T-helper 22 cell (primary cell): ENCODE results near the gene CACNA1C.

ENCODE experiments used
- DNase-seq: peaks from one replicate; pipeline ENCODE4 v3.0.0-alpha.2; 2020; ENCODE audit warnings: low read depth

Gene CACNA1C

GRCh38 chr12:2140858-2141519 is 88.2 kb downstream of the CACNA1C start:
- no peak for DNase-seq

- no peak for DNase-seq
Observed at GRCh38 chr12:2142068-2142467, 89.3 kb downstream of the CACNA1C start.

GRCh38 chr12:2144951-2145350 is 92.2 kb downstream of the CACNA1C start:
- no peak for DNase-seq

- DNase-seq, result no peak
Observed at GRCh38 chr12:2145433-2145998, 92.7 kb downstream of the CACNA1C start.

- no peak for DNase-seq
Observed at GRCh38 chr12:2147335-2147734, 94.5 kb downstream of the CACNA1C start.

- no peak for DNase-seq
Observed at GRCh38 chr12:2149091-2149490, 96.3 kb downstream of the CACNA1C start.

- DNase-seq, result no peak
Observed at GRCh38 chr12:2150833-2151232, 98.0 kb downstream of the CACNA1C start.

GRCh38 chr12:2151391-2151790 is 98.6 kb downstream of the CACNA1C start:
- DNase-seq, result no peak

- no peak for DNase-seq
Observed at GRCh38 chr12:2152134-2152533, 99.3 kb downstream of the CACNA1C start.

GRCh38 chr12:2154050-2154449 is 101.3 kb downstream of the CACNA1C start:
- no peak for DNase-seq

GRCh38 chr12:2154521-2154920 is 101.7 kb downstream of the CACNA1C start:
- no peak for DNase-seq

- no peak for DNase-seq
Observed at GRCh38 chr12:2156333-2156732, 103.5 kb downstream of the CACNA1C start.

GRCh38 chr12:2160043-2160442 is 107.3 kb downstream of the CACNA1C start:
- DNase-seq, result no peak

- no peak for DNase-seq
Observed at GRCh38 chr12:2161473-2161872, 108.7 kb downstream of the CACNA1C start.

GRCh38 chr12:2163177-2163941 is 110.6 kb downstream of the CACNA1C start:
- no peak for DNase-seq

- DNase-seq, result no peak
Observed at GRCh38 chr12:2165021-2165420, 112.2 kb downstream of the CACNA1C start.

- DNase-seq, result no peak
Observed at GRCh38 chr12:2165927-2166326, 113.1 kb downstream of the CACNA1C start.

- DNase-seq, result no peak
Observed at GRCh38 chr12:2166696-2167095, 113.9 kb downstream of the CACNA1C start.

GRCh38 chr12:2167231-2167630 is 114.4 kb downstream of the CACNA1C start:
- no peak for DNase-seq

- DNase-seq, result no peak
Observed at GRCh38 chr12:2168808-2169207, 116.0 kb downstream of the CACNA1C start.

- no peak for DNase-seq
Observed at GRCh38 chr12:2169489-2169888, 116.7 kb downstream of the CACNA1C start.

GRCh38 chr12:2169940-2170339 is 117.2 kb downstream of the CACNA1C start:
- no peak for DNase-seq

- no peak for DNase-seq
Observed at GRCh38 chr12:2170376-2170775, 117.6 kb downstream of the CACNA1C start.
